IPS-NIHi11 (cell line): ENCODE data around the gene DIS3L2.
"Not testable (repeated sequence)": the region's sequence is repeated elsewhere in the genome, so short reads cannot be mapped to it uniquely, and the experiment has no call there.

Experiments used
- DNase-seq: peaks from one replicate; pipeline ENCODE4 v3.0.0; 2012; ENCODE audit warnings: mixed read lengths, low spot score

The DIS3L2 gene

DNA sequence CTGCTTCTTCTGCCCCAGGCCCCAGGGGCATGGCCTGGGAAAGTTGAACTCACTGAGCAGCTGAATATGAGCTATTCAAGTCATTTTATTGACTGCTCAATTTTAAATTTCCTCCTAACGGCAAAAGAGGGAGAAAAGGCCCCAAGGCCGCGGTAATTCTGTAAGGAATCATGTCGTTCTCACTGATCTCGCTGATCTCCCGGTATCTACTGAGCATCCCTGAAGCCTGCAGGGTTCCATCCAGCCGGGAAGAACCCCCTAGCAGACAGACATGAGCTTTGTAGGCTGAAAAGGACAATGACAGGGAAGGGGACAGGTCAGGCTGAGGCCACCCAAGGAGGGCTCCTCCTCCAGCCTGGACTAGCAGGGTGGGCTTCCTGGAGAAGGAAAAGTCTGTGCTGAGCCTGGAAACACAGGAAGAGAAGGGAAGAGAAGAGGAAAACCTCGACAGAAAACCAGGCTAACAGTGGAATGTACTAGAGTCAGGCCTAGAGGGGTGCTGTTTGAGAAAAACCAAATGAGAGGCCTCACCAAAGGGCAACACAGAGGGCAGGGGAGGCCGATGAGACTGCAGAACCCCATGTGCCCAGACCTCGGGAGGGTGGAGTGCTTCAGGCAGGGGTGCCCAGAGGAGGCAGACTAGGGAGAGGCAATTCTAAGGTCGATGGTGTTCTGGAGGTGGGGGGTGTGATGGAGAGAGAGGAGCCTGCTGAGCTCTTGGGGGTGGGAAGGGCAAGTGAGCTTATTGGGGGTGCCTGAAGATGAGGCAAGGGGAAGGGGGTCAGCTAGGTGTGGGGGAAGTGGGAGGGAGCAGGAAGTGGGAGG lies 32.4 kb upstream of the DIS3L2 start:
- no peak for DNase-seq

DNA sequence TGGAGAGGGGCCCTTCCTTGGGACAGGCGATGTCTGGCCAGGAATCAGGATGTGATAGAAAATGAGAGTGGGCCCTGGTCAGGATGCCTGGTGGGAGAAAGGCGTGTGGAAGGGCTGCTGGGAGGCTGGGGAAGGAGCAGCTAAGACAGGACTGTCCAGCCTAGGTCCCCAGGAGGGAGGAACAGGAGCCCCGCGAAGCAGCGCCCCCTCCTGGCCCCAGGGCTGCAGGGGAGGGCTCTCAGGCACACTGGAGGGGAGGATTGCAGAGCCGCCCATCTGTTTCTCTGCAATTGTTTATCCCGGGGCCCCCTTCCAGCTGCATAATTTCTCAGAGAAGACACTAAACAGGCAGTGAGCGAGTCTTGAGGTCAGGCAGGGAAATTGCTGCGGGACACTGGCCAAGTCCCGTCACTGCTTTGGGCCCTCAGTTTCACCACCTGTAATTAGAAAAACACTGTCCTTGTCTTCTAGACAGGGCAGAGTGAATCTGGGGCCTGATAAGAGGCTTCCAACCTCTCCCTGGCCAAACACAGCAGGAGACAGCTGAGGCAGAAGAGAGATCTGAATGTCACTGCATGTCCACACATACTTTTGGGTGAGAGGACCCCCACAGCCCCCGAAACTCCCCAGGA lies 31.4 kb upstream of the DIS3L2 start:
- peak; percentile 90 for DNase-seq

DNA sequence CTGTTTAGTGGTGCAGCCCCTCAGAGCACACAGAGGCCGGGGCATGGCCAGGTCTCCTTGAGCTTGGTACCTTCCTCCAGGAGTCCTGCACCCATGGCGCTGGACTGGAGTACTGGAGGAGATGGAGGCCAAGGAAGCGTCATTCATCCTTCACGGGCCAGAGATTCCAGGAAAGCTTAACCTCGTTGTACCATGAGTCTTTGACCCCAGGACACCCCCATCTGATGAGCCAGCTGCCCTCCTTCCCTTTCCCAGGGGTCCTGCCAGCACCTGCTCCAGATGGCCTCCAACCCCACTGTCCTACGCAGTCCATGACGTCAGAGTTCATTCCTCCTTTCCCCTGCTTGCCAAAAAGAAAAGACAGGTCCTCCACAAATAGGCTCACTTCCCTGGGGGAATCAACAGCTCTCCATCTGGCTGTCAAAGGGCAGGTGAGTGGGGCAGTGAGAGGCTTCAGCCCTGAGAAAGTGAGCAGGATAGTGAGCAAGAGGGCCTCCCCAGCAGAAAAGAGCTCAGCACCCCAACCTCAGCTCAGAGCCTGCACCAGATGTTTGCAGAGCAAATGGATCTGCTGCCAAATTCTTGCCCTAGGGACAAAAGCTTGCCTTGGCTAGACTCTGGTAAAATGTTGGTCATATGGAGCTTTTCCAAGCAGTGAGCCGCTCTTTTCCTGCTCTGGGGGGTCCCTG lies 30.8 kb upstream of the DIS3L2 start:
- no peak for DNase-seq

DNA sequence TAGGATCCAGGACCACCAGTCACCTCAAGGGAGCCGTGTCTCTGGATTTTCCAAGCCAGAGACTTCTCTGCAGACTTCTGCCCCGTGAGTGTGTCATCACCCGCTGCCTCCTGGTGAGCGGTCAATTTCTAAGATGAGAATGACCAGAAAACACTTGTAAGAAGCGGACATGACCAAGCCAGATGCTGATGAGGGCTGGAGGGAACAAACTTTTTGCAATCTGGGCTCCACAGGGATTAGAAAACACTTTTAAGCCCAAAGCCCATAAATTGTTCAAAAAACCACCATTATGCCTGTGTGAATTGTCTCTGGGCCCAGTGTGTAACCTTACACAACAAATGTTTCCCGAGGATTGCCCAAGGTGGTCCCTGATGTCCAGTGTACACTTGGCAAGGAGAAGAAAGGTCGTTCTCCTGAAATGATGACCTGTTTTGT lies 30.0 kb upstream of the DIS3L2 start:
- no peak for DNase-seq

DNA sequence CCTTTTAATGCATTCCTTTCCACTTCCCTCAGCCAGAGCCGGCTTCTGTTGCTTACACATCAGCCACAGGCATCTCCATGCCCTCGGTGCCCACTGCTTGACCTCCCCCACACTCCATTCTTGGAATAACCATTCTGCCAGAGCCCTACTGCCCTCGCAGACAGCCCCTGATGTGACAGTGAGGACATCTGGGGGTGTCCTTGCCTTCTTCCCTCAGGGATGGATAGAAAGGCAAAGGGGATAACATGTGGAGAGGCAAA lies 28.9 kb upstream of the DIS3L2 start:
- no peak for DNase-seq

DNA sequence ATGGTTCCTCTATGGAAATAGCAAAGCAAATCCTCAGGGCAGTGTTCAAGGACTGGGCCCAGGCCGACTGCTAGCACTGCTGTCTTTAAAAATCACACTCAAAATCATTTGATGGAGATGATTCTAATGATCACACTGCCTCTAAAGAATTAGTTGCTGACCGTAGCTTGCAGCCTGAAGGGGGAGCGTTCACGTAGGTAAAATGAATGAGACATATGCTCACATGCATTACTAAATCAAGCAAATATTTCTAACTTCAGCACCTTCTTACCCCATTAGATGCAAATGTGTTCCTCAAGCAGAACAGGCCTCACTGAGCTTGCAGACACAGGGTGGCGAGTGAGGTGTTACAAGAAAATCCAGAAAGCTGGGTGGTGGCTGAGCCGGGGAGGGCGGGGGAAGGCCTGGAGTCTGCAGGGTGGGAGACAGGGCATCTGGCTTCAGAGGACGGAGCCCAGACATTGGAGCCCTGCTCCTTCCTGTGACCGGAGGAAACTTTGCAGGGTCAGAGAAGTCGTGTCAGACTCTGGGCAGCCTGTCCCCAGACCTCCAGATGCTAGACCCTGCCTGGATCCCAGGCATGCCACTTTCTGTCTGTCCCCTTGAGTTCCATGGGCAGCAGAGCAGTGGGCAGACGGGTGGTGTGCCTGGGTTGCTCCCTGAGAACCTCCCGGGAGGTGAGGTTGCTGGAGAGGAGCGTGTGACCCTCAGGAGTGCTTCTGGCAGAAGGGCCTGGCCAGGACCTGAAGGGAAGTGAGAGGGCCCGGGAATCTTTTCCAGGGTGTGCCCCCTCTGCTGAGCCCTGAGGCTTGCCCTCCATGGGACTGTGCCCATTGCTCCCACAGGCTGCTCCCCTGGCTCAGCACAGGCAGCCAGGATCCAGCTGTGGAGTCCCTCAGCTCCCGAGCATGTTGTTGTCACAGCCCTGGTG lies 28.3 kb upstream of the DIS3L2 start:
- no peak for DNase-seq

DNA sequence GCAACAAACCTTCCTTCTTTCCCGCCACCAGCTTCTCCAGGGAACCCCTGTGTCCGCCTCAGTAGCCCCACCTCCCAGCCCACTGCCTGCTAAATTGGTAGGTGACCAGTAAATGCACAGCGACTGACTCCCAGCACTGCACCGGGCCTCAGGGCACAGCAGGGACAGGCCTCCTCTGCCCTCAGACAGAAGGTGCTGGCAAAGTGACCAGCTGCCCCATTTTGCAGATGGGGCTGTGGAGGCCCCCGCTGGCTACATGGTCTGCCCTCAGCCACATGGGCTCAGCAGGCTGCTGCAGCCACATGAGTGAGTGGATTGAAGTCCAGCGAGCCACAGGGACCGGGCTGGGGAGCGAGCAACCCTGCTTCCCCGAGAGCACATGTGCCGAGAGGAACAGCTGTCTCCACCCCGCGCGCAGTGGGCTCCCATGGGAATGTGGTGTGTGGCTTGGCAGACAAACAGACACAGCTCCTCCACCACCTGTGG lies 27.6 kb upstream of the DIS3L2 start:
- no peak for DNase-seq

DNA sequence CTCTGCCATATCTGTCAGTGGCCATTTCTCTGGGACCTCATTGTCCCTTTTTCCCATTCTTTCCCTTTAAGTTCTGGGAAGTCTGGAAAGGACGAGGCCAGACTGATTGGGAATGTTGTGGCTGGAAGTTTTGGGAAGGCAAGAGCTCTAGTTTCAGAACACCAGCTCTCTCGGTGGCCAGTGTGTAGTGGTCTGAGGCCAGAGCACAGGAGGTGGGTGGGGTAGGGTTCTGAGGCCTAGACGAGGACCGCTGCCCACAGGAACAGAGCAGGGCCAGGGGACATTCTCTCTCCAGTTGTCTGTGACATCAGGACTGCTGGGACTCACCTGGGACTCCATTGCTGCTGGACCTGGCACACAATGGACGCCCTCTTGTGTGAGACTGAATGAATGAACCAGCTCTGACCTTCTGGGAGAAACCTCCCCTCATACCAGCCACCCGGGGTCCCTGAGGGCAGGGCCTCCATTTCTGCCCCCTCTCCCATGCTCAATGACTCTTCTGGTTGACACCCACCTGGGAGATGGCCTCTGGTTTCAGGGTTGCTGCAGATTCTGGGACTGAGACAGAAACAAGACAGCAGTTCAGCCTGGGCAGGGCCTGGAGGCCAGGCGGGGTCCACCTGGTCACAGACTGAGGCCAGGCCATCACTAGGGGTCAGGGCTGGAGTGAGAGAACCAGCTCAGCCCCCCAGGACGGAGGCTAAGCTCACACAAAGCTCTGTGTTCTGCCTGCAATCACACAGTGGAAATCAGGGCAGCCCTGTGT lies 26.9 kb upstream of the DIS3L2 start:
- DNase-seq = peak; percentile 3

DNA sequence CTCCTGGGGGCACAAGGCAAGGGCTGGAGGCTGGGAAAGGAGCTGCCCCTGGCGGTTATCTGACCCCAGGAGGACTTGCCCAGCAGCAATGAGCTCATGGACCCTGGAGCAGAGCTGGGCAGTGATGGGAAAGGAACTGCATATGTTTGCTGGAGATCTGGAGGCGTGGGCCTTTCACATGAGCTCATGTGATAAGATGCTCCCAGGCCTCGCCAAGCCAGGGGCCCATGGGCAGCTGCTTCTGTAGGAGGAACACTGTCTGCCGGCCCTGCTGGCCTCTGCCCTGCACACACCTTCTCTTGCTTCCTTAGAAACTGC lies 26.3 kb upstream of the DIS3L2 start:
- no peak for DNase-seq

DNA sequence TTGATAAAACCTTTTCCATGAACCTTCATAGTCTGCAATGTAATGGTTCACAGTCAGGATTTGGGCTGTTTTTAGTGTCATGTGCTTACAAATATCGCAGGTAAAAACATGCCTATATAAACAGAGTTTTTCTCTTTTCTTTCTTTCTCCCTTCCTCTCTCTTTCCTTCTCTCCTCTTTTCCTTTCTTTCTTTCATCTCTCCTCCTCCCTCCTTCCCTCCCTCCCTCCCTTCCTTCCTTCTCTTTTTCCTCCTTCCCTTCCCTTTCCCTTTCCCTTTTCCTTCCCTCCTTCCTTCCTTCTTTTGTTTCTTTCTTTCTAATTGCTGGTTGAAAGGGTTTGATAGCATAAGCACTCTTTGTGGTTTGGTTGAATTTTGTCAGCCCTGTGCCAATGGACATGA lies 25.7 kb upstream of the DIS3L2 start:
- DNase-seq = no peak

DNA sequence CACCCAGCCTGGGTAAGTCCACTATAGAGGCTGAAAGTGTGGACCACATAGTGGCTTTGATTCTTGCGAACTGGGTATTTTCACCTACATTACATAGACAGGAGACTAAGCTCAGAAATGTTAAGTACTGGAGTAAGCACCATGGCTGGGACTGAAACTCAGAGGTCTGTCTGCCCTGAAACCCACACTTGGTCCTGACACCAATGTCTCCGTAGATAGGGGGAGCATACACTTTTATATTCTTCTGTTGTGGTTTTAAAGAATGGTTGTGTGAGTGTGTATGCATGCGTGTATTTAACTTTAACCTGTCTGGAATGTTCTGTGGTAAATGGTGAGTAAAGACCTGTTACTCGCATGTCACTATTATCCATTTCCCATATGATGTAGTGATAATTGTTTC lies 25.0 kb upstream of the DIS3L2 start:
- no peak for DNase-seq

DNA sequence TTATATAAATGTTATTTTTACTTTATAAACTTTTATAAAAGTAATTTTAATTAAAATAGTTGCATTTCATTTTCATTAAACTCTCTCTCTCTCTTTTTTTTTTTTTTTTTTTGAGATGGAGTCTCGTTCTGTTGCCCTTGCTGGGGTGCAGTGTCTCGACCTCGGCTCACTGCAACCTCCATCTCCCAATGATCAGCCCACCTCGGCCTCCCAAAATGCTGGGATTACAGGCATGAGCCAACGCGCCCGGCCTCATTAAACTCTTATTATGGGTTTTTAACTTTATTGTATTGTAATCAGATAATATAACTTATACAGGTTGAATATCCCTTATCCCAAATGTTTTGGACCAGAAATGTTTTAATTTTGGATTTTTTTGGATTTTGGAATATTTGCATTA lies 24.5 kb upstream of the DIS3L2 start:
- no peak for DNase-seq

DNA sequence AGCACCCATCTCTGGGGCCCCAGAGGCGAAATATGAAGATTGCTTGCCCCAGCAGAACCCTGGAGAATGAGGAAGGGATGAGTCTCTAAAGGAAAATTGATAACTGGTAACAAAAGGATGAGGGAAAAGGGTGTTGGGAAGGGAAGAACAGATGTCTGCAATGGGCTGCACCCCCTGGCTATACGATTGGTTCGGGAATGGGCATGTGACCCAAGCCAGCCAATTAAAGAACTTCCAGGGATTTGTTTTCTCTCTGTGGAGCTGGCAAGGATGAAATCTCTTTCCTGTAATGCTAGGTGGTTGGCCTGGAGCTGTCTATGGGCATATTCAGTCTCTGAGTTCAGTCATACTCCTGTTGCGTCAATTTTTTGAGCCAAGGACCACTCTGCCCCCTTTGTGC lies 22.5 kb upstream of the DIS3L2 start:
- no peak for DNase-seq

DNA sequence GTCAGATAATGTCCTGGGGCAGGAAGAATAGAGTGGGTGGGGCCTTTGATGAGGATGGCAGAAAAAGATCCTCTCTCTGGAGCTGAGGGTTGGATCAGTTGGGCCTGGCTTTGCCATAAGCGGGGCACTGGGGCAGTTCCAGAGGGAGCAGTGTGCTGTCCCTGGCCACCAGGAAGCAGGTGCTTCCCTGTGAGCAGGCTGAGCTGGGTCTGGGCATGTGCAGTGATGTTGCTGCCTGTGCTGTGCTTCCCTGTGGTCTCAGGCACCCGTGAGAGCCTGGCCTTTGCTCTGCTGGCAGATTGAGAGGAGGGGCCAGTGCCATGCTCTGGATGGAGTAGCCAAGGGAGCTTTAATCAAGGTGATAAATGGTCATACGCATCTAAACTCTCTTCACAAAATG lies 20.7 kb upstream of the DIS3L2 start:
- DNase-seq = no peak

DNA sequence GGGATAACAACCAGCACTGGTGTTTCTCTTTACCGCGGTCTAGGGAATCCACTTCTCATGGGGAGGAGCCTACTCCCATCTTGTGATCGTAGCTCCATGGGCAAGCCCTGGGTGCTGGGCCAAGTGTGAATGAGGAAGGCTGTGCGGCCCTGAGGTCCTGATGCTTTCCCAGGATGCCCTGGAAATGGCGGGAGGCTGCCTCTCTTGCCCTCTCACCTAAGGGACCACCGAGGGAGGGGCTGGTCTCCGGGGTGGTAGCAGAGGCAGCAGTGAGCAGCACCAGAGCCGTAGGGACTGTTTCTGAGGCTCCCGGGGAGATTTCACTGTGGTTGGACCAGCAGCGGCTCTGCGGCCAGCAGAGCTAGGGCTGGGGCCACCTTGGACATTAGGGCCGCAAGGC lies 19.8 kb upstream of the DIS3L2 start:
- DNase-seq = no peak

DNA sequence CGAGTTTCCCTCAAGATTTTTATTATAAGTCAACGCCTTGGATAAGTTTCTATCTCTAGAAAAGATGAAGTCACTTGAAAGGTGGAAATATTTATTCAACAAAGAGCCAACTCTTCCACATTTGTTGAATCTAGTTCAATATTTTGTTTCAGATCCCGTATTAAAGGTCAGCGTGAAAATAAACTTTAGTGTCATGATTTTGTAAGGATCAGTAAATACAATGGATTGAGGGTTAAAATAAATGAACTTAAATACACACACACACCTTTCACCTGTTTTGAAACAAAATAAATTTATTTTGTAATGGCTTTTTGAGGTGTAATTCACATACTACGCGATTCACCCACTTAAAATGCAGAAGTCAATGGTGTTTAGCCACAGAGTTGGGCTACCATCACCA lies 19.3 kb upstream of the DIS3L2 start:
- DNase-seq = no peak

DNA sequence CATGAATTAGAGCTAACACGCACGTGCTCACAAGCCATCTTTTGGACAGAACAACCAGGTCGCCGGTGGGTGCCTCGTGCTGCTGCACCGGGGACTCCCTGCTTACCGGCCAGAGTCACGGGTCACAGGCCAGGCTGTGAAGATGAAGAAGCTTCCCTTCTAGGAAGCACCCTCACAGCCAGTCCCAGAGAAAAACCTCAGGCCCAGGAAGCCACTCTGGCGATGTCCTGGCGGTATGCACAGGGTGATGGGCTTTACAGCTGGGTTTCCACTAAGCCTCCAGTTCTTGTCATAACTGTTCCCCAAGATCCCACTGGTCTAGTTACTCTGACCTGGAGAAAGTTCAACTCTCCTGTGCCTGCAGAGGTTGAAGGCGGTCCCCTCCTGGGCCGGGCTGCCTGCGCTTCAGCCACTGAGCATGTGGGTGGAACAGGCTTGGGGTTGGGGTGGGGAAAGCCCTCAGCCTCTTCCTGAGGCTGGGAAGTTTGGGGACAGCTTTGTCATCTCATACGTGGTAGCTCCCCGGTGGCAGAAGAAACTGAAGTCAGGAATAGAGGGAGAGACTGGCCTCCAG lies 15.2 kb upstream of the DIS3L2 start:
- no peak for DNase-seq

DNA sequence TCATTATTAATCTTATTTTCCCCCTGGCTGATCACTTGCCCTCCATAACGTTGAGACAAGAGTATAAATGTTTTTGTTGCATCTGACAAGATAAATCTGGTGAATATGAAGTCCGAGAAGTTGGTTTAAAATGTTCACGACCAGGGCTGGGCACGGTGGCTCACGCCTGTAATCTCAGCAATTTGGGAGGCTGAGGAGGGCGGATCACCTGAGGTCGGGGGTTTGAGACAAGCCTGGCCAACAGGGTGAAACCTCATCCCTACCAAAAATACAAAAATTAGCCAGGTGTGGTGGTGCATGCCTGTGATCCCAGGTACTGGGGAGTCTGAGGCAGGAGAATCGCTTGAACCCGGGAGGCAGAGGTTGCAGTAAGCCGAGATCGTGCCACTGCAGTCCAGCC lies 14.4 kb upstream of the DIS3L2 start:
- not testable (repeated sequence) for DNase-seq

DNA sequence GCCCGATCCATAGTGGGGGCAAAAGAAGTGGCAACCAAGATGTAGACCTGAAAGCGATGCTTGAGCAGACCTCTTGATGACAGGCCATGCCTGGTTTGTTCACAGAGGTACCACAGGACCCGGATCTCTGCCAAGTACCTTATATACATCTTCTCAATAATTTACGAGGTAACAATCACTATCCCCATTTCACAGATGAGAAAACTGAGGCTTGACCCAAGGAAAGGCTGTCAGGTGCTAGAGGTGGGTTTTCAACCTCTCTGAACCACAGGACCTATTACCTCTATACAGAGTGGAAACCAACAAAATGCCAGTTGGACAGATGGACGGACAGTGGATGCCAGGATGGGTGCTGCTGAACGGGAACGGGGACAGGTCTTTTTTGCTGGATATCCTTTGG lies 13.8 kb upstream of the DIS3L2 start:
- no peak for DNase-seq

DNA sequence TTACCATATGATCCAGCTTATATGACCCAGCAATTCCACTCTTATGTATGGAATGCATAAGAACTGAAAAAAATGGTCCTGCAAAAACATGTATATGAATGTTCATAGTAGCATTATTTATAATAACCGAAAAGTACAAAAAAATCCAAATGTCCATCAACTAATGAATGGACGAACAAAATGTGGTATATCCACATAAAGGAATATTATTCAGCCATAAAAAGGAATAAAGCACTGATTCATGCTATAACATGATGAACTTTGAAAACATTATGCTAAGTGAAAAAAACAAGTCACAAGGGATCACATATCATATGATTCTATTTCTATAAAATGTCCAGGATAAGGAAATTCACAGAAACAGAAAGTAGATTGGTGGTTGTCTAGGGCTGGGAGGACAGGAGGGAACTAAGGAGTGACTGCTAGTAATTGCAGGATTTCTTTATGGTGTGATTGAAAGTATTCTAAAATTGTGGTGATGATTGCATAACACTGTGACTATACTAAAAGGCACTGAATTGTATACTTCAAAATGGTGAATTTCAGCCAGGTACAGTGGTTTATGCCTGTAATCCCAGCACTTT lies 10.0 kb upstream of the DIS3L2 start:
- no peak for DNase-seq
